AG09319 (cell line): ENCODE results near the gene HDLBP.
"Not testable (repeated sequence)": the region's sequence is repeated elsewhere in the genome, so short reads cannot be mapped to it uniquely, and the experiment has no call there.

Source experiments
- DNase-seq: peaks from one replicate; pipeline ENCODE4 v3.0.0-alpha.2; 2010; ENCODE audit warnings: low read depth; ENCODE audit errors: extremely low read depth
- TF ChIP-seq, protein P1 (sequence below): IDR thresholded peaks from 2 replicates; pipeline ENCODE4 v1.5.1; 2011; ENCODE audit warnings: low read depth, mild to moderate bottlenecking, inconsistent platforms, low read length, moderate library complexity

Gene HDLBP

GRCh38 chr2:241329669-241330615 lies 14.5 kb upstream of the HDLBP start:
- DNase-seq = no peak

DNA sequence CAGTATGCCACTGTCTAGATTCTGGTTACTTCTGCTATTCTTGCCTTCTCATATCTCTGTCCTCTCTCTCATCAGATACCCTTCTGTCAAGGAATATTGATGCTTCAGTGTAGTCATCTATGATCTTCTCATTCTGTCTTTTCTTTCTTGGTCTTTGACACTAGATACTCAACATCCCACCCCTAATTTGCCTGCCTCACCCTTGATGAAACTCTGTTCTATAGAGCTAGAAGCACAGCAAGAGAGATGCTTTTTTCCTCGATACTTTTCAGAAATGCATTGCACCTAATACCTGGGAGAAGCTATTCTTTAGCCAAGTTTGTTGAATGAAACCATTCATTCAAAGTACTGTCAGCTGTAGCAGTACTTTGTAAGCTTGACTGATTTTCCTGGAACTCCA lies 9.8 kb upstream of the HDLBP start:
- DNase-seq = no peak
- TF ChIP-seq, protein P1, sequence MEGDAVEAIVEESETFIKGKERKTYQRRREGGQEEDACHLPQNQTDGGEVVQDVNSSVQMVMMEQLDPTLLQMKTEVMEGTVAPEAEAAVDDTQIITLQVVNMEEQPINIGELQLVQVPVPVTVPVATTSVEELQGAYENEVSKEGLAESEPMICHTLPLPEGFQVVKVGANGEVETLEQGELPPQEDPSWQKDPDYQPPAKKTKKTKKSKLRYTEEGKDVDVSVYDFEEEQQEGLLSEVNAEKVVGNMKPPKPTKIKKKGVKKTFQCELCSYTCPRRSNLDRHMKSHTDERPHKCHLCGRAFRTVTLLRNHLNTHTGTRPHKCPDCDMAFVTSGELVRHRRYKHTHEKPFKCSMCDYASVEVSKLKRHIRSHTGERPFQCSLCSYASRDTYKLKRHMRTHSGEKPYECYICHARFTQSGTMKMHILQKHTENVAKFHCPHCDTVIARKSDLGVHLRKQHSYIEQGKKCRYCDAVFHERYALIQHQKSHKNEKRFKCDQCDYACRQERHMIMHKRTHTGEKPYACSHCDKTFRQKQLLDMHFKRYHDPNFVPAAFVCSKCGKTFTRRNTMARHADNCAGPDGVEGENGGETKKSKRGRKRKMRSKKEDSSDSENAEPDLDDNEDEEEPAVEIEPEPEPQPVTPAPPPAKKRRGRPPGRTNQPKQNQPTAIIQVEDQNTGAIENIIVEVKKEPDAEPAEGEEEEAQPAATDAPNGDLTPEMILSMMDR = no peak

More at GRCh38 chr2:241329669-241330615, 14.5 kb upstream of the HDLBP start:
- TF ChIP-seq, protein P1 = no peak

GRCh38 chr2:241324775-241325174 lies 9.3 kb upstream of the HDLBP start:
- TF ChIP-seq, protein P1 = no peak
- DNase-seq = no peak

DNA sequence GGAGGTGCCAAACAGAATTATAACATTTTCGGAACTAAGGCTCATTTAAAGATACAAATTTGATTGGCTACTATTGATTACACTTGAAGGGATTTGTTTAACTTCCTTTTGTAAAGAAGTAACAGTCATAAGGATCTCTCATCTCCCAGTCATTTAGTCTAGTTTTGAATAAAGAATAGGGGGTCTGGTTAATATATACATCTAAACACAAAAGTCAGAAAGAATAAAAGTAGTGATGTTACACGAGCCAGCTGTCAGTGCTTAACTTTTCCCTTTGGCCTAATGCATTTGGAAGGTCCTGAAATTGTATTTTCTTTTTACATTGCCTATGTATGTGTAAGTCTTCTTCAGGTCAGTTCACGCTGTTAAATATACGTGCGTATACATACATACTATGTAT lies 8.3 kb upstream of the HDLBP start:
- TF ChIP-seq, protein P1 = no peak
- DNase-seq = no peak

DNA sequence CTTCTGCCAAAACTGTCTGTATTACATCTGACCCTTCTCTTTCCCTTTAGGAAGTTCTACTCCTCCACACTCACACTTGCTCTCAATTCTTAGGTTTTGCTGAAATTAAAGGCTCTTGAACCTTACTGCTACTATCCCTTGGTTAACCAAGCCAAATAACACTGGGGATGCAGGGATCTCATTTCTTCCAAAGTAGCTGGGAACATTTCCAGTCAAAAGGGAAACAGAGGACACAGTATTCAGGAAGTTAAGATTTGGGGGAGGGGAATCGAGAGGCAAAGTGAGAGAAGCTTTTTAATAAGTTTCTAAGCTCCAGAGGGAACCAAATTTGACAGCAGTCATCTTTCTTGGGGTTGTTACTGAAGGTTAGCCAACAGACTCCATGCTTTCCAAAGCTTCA lies 6.4 kb upstream of the HDLBP start:
- TF ChIP-seq, protein P1 = no peak
- no peak for DNase-seq

GRCh38 chr2:241321033-241321432 lies 5.6 kb upstream of the HDLBP start:
- TF ChIP-seq, protein P1 = no peak
- DNase-seq = no peak

DNA sequence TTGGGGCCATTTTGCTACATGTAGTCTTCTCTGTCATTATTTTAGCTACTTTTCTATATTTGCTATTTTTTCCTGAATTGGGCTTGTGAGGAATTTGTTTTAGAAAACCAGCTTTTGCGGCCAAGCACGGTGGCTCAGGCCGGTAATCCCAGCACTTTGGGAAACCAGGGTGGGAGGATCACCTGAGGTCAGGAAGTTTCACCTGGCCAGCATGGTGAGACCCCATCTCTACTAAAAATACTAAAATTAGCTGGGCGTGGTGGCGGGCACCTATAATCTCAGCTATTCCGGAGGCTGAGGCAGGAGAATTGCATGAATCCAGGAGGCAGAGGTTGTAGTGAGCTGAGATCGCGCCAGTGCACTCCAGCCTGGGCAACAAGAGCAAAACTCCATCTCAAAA lies 4.9 kb upstream of the HDLBP start:
- TF ChIP-seq, protein P1 = no peak
- no peak for DNase-seq

DNA sequence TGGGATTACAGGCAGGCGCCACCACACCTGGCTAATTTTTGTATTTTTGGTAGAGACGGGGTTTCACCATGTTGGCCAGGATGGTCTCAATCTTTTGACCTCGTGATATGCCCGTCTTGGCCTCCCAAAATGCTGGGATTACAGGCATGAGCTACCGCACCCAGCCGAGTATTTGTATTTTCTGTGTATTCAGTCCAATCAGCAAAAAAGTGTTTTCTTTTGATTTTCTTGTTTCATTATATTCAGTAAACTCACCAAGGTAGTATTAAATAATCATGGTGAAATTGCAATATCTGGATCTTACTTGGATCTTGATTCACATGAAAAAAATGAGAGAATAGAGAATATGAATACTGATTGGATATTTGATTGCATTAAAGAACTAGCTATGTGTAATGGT lies 3.4 kb upstream of the HDLBP start:
- not testable (repeated sequence) for DNase-seq
